Coronary artery (tissue), 2 donors: ENCODE measurements around the gene MYO6.

Experiments
- DNase-seq: peaks from one replicate; pipeline ENCODE4 v3.0.0-alpha.2; 2017; ENCODE audit warnings: low spot score
- H3K27ac ChIP-seq, 2 donors: fragments of 200-600 bp; sonication (generic); one replicate each; pipeline ENCODE4 v1.5.1; 2016 to 2019
- H3K4me3 ChIP-seq: fragments of 200-600 bp; sonication (generic); 2 replicates; pipeline ENCODE4 v1.5.1; 2016; ENCODE audit warnings: mild to moderate bottlenecking, moderate library complexity
- CTCF ChIP-seq: fragments of 200-600 bp; sonication (generic); IDR thresholded peaks from one replicate; pipeline ENCODE4 v1.5.1; 2019; ENCODE audit warnings: antibody characterized with exemption

The MYO6 gene

GRCh38 chr6:75952128-75952527 lies 203.1 kb downstream of the MYO6 start:
- Histone ChIP-seq H3K4me3 (no peak overlapping the region), H3K27ac (no peak overlapping the region)
- no peak for TF ChIP-seq CTCF
- DNase-seq = no peak

- no peak for DNase-seq
- no peak overlapping the region for H3K4me3 ChIP-seq
- no peak overlapping the region for H3K27ac ChIP-seq
- TF ChIP-seq CTCF = no peak
Measured at GRCh38 chr6:75963569-75963968, 214.5 kb downstream of the MYO6 start.

GRCh38 chr6:75968143-75968542 lies 219.1 kb downstream of the MYO6 start:
- Histone ChIP-seq H3K4me3 (no peak overlapping the region), H3K27ac (no peak overlapping the region)
- TF ChIP-seq CTCF = no peak
- no peak for DNase-seq
